ENCODE measurements around the gene TCP11.
"Not testable (repeated sequence)": the region's sequence is repeated elsewhere in the genome, so short reads cannot be mapped to it uniquely, and the experiment has no call there.

Gene TCP11

GRCh38 chr6:35147026-35147425 is 5.9 kb upstream of the TCP11 start:
- no peak for DNase-seq (ENCODE audit: low read depth in 2 of 2)

DNA sequence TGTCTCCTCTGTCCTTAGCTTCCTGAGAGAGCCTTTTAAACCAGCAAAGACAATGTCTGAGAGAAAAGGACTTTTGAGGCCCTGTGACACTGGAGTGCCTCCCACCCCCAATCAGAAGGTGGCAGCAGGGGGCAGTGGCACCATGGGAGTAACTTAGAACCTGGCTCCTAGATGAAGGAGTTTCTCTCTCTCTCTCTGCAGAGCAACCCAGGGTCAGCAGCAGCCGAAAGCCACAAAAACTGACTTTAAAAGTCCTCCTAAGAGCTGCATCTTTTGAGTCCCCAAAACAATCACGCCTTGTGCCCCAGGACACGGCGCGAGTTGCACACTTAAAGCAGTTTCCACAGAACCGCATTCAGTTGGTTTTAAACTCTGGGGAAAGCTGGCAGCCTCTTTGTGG is 5.3 kb upstream of the TCP11 start:
- no peak for DNase-seq (ENCODE audit: low read depth in 2 of 2)

DNA sequence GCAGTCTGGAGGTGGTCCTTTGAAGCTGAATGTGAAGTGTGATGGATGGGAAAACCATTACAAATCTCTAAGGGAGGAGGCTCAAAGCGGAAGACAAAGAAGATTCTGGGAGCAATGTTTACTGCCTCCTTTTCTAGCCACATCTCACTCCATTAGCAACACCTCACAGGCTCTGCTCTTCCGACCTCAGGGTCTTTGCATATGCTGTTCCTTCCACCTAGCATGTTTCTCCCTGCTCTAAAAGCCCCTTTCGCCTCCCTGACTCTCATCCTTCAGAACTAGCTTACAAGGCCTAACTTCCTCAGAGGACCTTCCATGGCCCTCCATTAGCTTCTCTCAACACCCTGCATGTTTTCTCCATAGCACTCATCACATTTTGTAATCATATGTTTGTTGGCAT is 4.6 kb upstream of the TCP11 start:
- no peak for DNase-seq (ENCODE audit: low read depth in 2 of 2)

GRCh38 chr6:35142588-35143569 is 1.7 kb upstream of the TCP11 start:
- DNase-seq (ENCODE audit: low read depth in 2 of 2): no peak

DNA sequence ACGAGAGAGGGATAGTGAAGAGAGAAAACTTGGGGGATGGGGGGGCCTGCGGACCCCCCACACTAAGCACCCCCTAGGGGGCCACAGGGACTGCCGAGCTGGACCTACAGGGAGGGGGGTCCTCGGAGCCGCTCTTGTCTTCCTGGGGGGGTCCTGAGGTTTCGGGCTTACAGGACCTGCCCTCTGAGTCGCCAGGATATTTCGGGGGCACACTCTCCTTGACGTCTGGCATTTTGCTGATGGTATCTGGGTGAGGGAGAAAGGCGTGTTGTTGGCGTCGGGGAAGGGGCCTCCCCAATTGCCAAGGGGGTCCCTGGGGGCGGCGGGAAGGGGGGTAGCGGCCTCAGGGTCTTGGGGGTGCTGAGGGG is 516 bp downstream of the TCP11 start:
- no peak for DNase-seq (ENCODE audit: low read depth in 2 of 2)

DNA sequence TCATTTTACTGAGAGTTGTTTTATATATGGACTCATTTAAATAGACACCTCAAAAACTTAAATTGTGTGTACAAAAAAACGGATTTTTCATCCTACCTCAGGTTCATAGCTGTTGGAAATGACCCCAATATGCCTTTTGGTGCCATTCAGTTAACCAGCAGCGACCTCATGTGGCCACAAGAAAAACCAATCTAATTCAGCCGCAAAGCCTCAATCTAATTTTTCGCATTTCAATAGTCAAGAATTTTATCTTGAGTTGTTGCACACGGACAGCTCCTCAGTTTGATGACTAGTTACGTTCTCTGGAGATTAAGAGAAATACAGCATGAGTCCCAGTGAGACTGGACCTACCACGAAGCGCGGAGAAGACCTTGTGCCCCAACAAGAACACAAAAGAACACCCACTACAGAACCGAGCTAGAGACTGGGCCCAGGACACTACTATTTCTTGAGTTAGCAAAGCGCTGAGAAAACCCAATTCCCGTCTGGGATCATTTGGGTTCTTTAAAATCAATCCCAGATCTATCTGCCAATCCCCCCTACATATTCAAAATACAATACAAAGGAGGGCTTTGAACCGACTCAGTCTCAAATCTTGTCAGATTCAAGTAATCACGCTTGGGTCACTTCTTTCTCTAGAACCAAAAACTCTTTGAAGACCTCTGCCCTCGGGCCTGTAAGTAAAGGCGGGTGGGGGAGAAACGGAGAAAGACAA is 1.1 kb downstream of the TCP11 start:
- DNase-seq (ENCODE audit: low read depth in 2 of 2): peak; percentile 12 to 21

DNA sequence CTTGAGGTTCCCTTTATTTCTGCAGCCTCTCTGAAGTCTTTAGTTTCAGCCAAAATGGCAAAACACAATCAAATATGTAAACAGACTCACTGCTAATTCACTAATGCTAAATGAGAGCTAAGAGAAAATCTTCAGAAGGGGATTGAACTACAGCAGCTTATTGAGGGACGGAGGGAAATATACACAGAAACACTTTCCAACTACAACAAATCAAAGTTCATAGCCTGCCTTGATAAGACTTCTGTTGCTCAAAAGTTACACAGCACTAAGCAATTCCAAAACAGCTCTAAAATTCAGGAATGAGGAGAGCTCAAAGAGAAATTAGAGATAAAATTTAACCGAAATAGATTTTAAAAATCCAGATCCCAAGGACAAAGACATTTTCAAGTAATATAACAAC is 1.7 kb downstream of the TCP11 start:
- DNase-seq (ENCODE audit: low read depth in 2 of 2): no peak

- not testable (repeated sequence) for DNase-seq (ENCODE audit: low read depth in 2 of 2)
These were observed 2.9 kb downstream of the TCP11 start for GRCh38 chr6:35138191-35138590.

DNA sequence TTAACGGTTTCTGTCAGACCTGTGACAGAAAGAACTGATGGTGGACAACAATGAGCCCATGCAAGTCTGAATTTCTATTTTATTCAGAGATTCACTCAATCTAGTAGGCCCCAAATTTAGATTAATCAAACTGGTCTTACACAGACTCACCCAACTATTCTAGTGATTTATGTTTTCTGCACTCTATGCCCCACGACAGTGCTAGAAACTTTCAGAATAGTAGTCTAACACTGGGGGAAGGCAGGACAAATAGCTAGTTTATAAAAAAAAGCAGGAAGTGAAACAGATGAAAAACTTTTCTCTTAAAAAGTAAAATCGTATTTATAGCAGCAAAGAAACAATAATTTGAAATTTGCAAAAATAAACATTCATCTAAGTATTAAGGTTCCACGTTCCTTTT is 5.0 kb downstream of the TCP11 start:
- no peak for DNase-seq (ENCODE audit: low read depth in 2 of 2)

GRCh38 chr6:35128496-35128895 is 12.6 kb downstream of the TCP11 start:
- no peak for DNase-seq (ENCODE audit: low read depth in 2 of 2)

GRCh38 chr6:35128042-35128441 is 13.1 kb downstream of the TCP11 start:
- no peak for DNase-seq (ENCODE audit: low read depth in 2 of 2)

- no peak for DNase-seq (ENCODE audit: low read depth in 2 of 2)
These were observed 16.8 kb downstream of the TCP11 start for GRCh38 chr6:35124356-35124755.

- DNase-seq (ENCODE audit: low read depth in 2 of 2): no peak
These were observed 20.4 kb downstream of the TCP11 start for GRCh38 chr6:35120746-35121145.

DNA sequence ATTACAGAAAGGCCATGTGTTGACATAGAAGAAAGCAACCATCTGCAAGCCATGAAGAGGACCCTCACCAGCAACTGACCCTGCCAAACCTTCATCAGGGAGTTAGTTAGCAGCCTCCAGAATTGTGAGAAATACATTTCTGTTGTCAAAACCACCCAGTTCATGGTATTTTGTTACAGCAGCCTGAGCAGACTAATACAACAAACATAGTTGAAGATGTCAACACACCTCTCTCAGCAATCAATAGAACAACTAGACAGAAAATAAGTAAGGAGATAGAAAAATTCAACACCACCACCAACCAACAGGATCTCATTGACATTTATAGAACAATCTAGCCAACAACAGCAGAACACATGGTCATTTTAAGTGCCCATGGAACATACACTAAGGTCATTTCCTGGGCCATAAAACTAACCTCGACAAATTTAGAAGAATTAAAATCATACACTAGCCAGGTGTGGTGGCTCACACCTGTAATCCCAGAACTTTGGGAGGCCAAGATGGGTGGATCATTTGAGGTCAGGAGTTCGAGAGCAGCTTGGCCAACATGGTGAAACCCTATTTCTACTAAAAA is 32.7 kb downstream of the TCP11 start:
- DNase-seq (ENCODE audit: low read depth in 2 of 2): no peak

DNA sequence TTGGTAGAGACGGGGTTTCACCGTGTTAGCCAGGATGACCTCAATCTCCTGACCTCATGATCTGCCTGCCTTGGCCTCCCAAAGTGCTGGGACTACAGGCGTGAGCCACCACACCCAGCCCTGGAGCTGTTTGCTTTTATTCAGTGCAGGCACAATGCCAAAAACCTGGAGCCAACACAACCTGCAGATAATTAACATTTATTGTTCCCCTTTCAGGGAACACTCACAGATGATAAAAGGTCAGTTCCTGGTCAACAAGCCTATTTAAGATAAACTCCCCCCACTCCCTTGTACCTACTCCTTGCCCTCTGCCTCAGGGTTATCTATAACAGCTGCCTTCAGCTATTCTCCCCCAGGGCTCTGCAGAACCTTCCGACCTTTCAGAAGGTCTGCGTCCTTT is 33.4 kb downstream of the TCP11 start:
- not testable (repeated sequence) for DNase-seq (ENCODE audit: low read depth in 2 of 2)

GRCh38 chr6:35107208-35107607 is 33.9 kb downstream of the TCP11 start:
- not testable (repeated sequence) for DNase-seq (ENCODE audit: low read depth in 2 of 2)

GRCh38 chr6:35106061-35106460 is 35.1 kb downstream of the TCP11 start:
- not testable (repeated sequence) for DNase-seq (ENCODE audit: low read depth in 2 of 2)

DNA sequence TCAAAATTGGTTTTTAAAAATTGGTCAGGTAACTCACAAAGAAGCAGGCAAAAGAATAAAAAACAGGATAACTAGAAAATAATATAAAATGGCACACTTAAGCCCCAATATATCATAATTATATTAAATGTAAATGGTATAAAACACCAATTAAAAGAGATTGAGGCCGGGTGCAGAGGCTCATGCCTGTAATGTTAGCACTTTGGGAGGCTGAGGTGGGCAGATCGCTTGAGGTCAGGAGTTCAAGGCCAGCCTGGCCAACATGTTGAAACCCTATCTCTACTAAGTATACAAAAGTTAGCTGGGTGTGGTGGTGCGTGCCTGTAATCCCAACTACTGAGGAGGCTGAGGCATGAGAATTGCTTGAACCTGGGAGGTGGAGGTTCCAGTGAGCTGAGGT is 36.1 kb downstream of the TCP11 start:
- DNase-seq (ENCODE audit: low read depth in 2 of 2): no peak

- DNase-seq (ENCODE audit: low read depth in 2 of 2): no peak
These were observed 42.0 kb downstream of the TCP11 start for GRCh38 chr6:35099116-35099515.

- DNase-seq (ENCODE audit: low read depth in 2 of 2): no peak
These were observed 44.8 kb downstream of the TCP11 start for GRCh38 chr6:35096129-35096862.

DNA sequence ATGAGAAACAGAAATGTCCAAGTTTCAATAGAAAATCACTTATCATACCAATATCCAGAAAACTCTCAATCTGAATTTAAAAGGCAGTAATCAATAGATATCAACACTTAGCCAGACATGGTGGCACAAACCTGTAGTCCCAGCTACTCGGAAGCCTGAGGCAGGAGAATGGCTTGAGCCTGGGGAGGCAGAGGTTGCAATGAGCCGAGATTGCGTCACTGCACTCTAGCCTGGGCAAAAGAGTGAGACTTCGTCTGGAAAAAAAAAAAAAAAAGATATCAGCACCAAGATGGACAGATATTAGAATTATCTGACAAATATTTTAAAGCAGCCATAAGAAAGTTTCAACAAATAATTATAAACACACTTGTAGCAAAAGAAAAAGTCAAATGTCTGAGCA is 47.0 kb downstream of the TCP11 start:
- DNase-seq (ENCODE audit: low read depth in 2 of 2): no peak

DNA sequence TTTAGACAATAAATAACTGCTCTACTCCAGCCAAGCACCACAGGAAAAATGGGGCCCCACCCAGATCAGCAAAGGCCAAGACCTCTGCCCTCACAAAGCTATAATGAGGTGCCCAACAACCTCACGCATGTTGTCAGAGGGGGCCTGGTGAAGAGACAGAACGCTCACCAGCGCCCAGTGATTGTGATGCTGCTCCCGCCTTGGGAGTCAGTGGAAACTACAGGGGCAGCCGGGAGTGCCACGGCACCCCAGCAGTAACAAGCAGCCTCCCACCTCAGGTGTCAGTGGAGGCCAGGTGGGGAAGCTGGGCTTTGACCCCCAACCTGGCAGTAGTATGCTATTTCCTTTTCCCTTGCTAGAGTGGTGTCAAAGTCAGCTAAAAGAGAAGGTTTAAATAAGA is 47.4 kb downstream of the TCP11 start:
- no peak for DNase-seq (ENCODE audit: low read depth in 2 of 2)
